Ramos (cell line): ENCODE data around the gene UBALD2.

Experiments used
- in situ Hi-C: fragments of 300-500 bp; cut with MboI; formaldehyde crosslinking; loops from one replicate; pipeline ENCODE4 v1.14.3; 2022; ENCODE audit warnings: low sequenced_read_pairs; ENCODE audit not compliant: unreplicated experiment

Gene UBALD2

DNA sequence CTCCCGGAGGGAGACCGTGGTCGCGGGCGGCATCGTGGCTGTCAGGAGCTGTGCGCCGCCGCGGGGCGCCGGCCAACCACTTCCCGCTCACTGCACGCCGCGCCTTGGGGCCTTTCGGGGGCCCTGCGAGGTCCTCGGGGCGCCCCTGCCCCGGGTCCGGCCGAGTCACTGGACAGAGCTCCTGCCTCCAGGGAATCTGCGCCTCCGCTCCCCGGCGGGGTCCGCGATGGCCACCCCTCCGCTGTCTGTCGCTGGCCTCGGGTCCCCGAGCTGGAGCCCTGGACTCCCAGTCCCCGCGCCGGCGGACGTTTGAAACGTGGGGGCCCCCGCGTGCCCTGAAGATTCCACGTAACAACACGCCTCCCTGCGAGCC is 42.8 kb downstream of the UBALD2 start, which contains the start of gene QRICH2:
TSS of gene QRICH2 (minus strand) at position 311 of the 373 bp plus-strand sequence. CDS start at position 33, 278 bp downstream.
- in situ Hi-C loops, result no loop called here

DNA sequence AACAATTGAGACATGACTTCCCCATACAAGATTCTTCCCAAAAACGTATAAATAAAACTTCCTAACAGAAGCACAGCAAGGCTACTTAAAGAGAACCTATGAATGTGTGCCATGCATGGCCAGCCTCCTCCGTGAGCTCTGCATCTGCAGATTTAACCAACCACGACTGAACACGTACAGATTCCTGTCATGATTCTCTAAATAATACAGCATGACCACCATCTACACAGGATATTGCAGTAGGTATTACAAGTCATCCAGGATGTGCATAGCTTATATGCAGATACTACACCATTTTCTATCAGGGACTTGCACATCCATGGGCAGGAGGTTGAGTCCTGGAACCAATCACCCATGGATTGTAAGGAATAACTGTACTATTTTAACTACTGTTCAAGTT is 44.3 kb downstream of the UBALD2 start:
- in situ Hi-C loops, result no loop called here

DNA sequence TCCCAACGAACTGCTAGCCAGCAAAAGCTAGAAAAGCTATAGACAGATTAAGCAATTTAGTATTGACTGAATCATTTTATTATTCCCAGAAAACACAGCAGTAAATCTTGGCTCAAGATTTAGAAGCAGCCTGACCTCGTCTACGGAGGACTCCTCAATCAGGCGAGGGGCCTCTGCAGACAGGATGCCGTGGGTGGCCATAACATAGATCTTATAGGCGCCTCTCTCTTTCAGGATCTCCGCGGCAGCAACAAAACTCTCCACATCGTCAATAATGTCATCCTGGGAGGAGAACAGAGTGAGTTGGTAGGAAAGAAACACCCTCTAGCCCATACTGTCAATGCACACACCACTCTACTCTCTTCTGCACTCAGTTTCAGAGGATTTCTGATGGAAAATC is 47.6 kb downstream of the UBALD2 start:
- in situ Hi-C loops, result no loop called here

DNA sequence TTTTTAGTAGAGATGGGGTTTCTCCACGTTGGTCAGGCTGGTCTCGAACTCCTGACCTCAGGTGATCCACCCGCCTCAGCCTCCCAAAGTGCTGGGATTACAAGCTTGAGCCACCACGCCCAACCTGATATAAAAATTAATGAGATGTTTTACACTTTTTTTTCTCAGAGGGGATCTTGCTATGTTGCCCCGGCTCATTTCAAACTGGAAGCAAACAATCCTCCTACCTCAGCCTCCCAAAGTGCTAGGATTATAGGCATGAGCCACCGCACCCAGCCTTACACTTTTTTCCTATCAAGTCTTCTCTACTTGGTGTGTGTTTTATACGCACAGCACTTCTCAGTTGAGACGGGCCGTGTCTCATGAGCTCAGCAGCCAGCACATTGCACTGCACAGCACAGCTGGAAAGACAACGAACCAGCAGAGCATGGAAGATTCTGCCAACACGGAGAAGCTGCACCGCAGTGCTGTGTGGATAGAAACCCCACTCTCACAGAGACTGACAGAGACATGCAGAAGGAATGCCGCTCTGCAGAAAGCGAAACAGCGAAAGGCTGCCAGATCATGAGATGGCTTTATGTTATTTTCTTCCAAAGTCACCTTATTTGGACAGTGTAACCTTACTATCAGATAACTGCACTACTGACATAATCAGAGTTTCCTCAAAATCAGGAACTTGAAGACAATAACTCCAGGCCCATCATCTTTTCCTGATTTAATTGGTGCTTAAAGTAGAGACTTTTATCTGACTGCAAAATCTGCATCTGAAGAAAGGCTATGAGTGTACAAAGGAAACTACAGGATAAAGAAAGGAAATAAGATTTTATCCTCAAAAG is 49.5 kb downstream of the UBALD2 start:
- in situ Hi-C loops, result no loop called here

DNA sequence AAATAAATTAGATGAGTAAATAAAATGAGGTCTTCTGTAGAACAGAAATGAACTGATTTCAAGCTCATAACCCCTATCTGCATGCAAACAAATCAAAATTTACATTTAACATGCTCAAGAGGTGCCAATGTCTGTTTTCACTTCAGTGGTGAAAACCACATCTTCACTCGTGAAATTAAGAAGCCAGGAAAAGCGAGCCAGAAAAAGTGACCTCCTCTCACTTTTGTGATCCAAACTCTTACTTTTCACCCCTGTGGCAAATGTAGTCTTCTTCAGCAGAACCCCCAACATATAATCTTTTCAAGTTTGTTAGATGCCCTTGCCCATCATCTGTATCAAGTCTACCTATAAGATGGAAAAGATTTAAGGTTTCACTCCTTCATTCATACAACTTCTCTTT is 52.4 kb downstream of the UBALD2 start:
- in situ Hi-C loops, result no loop called here

DNA sequence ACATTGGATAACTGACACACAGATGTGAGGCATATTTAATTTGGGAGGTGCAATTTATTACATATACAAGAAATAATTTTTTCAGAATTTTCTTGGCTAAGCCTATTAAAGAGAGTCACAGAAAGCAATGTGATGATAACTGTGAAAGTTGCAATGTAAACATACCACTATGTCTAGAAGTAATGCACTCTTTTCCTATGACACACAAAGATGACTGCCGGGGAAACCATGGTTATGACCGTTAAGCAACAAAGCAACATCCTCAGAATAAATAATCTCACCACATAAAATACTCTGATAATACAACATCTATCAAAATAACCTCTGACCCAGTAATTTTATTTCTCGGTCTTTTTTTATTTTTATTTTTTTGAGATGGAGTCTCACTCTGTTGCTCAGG is 53.4 kb downstream of the UBALD2 start:
- in situ Hi-C loops, result no loop called here
